Right lobe of liver (tissue), 4 donors: Measurements from ENCODE around the gene PFN1.

Experiments used
- CTCF ChIP-seq, 4 donors: fragments of 200-600 bp in 3 of 4; fragments of 450-650 bp in 1 of 4; IDR thresholded peaks; one replicate each; pipeline versions ENCODE4 v1.5.1 to v1.8.0; 2016 to 2022; ENCODE audit warnings: antibody characterized with exemption in 4 of 4, mild to moderate bottlenecking in 2 of 4
- POLR2A ChIP-seq: fragments of 450-650 bp; IDR thresholded peaks from one replicate; pipeline ENCODE4 v1.6.1; 2017; ENCODE audit warnings: antibody characterized with exemption, mild to moderate bottlenecking
- donor health status: DM: no; HTN: no; CAD: no.
- donor health status: DM: no; HTN: no; CAD: no.
- donor health status: DM: no; HTN: yes; CAD: no.

DNA sequence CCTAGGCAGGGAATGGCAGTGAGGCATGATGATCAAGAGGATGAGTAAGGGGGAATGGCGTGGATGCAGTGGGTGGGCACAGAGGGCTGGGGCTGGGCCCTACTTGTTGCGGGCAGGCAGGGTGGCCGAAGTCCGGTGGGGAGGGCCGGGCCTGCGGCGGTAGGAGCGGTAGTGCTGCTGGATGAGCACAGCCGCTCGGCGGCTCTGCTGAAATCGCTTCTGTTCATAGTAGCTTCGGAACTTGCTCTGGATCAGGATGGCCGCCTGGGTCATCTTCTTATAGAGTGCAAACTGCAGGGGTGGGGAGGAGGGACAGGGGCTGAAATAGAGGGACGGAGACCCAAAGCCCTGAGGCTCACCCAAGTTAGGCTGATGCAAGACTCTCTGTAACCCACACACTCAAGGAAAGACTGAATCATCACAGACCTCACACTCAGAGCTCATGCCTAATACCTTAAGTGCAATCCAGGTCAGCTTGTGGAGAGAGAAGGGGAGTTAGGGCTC is 20.8 kb upstream of the PFN1 start:
- TF ChIP-seq CTCF (IDR thresholded peaks at IDR 0.05) (no peak), POLR2A (no peak)
